Neuronal stem cell (in vitro differentiated cells): Measurements from ENCODE around the gene DRICH1.

ENCODE experiments used
- DNase-seq: peaks from one replicate; pipeline ENCODE4 v3.0.0-alpha.2; 2013; ENCODE audit warnings: low spot score
- H2AFZ ChIP-seq: one replicate; pipeline ENCODE4 v1.6.1; 2013; ENCODE audit warnings: mild to moderate bottlenecking, low read length, inconsistent platforms
- H2AK5ac ChIP-seq: 2 replicates; pipeline ENCODE4 v1.6.1; 2013; ENCODE audit warnings: low read depth, mild to moderate bottlenecking, inconsistent platforms, low read length, moderate library complexity, mixed read lengths
- H2BK120ac ChIP-seq: 2 replicates; pipeline ENCODE4 v1.6.1; 2013; ENCODE audit warnings: low read depth, mild to moderate bottlenecking, inconsistent platforms, low read length, moderate library complexity, mixed read lengths
- H2BK12ac ChIP-seq: one replicate; pipeline ENCODE4 v1.6.1; 2013; ENCODE audit warnings: low read length, inconsistent platforms
- H2BK15ac ChIP-seq: 2 replicates; pipeline ENCODE4 v1.6.1; 2013; ENCODE audit warnings: mild to moderate bottlenecking, low read length, inconsistent platforms, mixed read lengths
- H2BK5ac ChIP-seq: one replicate; pipeline ENCODE4 v1.6.1; 2013; ENCODE audit warnings: inconsistent platforms, mild to moderate bottlenecking, low read length, moderate library complexity
- H3K14ac ChIP-seq: one replicate; pipeline ENCODE4 v1.6.1; 2013; ENCODE audit warnings: low read length, inconsistent platforms
- H3K18ac ChIP-seq: 2 replicates; pipeline ENCODE4 v1.6.1; 2013; ENCODE audit warnings: low read length, inconsistent platforms
- H3K23ac ChIP-seq: 2 replicates; pipeline ENCODE4 v1.6.1; 2013; ENCODE audit warnings: low read depth, mild to moderate bottlenecking, mixed read lengths, low read length, inconsistent platforms; ENCODE audit not compliant: poor library complexity
- H3K27ac ChIP-seq: replicated peaks from 3 replicates; pipeline ENCODE4 v1.5.1; 2013; ENCODE audit warnings: low read length, inconsistent platforms
- H3K27me3 ChIP-seq, 3 experiments: 2 replicates each; pipeline ENCODE4 v1.6.1; 2013; ENCODE audit warnings: low read length in 3 of 3, mild to moderate bottlenecking in 2 of 3, inconsistent platforms in 1 of 3, low read depth in 1 of 3, mixed read lengths in 1 of 3, moderate library complexity in 1 of 3; ENCODE audit not compliant: control insufficient read depth in 3 of 3, insufficient read depth in 3 of 3
- H3K36me3 ChIP-seq, 2 donors: replicated peaks in 1 of 2; 2 replicates each; pipeline ENCODE4 v1.6.1; 2013; ENCODE audit warnings: low read length in 2 of 2; ENCODE audit not compliant: control insufficient read depth in 2 of 2, insufficient read depth in 2 of 2
- H3K4ac ChIP-seq: 2 replicates; pipeline ENCODE4 v1.6.1; 2013; ENCODE audit warnings: inconsistent platforms, mild to moderate bottlenecking, low read length, moderate library complexity
- H3K4me1 ChIP-seq, 2 donors: 1 replicate in 1 of 2; 2 replicates in 1 of 2; pipeline ENCODE4 v1.6.1; 2013; ENCODE audit warnings: low read length in 2 of 2, low read depth in 1 of 2; ENCODE audit not compliant: control insufficient read depth in 2 of 2, insufficient read depth in 1 of 2
- H3K4me2 ChIP-seq: one replicate; pipeline ENCODE4 v1.6.1; 2013; ENCODE audit warnings: mild to moderate bottlenecking, low read length, inconsistent platforms; ENCODE audit not compliant: insufficient read depth, poor library complexity, severe bottlenecking
- H3K4me3 ChIP-seq, 2 donors: 2 replicates each; pipeline ENCODE4 v1.5.1; 2013; ENCODE audit warnings: low read length in 2 of 2, mild to moderate bottlenecking in 2 of 2, inconsistent platforms in 1 of 2, moderate library complexity in 1 of 2
- H3K79me1 ChIP-seq: one replicate; pipeline ENCODE4 v1.6.1; 2013; ENCODE audit warnings: low read depth, mild to moderate bottlenecking, inconsistent platforms, low read length, moderate library complexity
- H3K9ac ChIP-seq: one replicate; pipeline ENCODE4 v1.6.1; 2013; ENCODE audit warnings: mild to moderate bottlenecking, low read depth, low read length, inconsistent platforms; ENCODE audit not compliant: poor library complexity
- H3K9me3 ChIP-seq, 2 donors: replicated peaks in 1 of 2; 2 replicates each; pipeline versions ENCODE3 to v1.6.1; 2013; ENCODE audit warnings: low read length in 2 of 2, mild to moderate bottlenecking in 2 of 2, inconsistent platforms in 1 of 2, low read depth in 1 of 2, mixed read lengths in 1 of 2, moderate library complexity in 1 of 2; ENCODE audit not compliant: control insufficient read depth in 2 of 2, insufficient read depth in 1 of 2
- H4K8ac ChIP-seq: one replicate; pipeline ENCODE4 v1.6.1; 2013; ENCODE audit warnings: low read depth, mild to moderate bottlenecking, inconsistent platforms, low read length, moderate library complexity
- H4K91ac ChIP-seq: one replicate; pipeline ENCODE4 v1.6.1; 2013; ENCODE audit warnings: low read length, low read depth, mild to moderate bottlenecking, inconsistent platforms; ENCODE audit not compliant: poor library complexity
- WGBS, 2 donors: extraction: QIAGEN DNeasy Blood & Tissue Kit; methylation state at CpG; one replicate each; pipeline ENCODE4 v1.1.7; 2013; ENCODE audit warnings: missing lambda C conversion rate in 2 of 2, mixed read lengths in 1 of 2; ENCODE audit not compliant: insufficient read length in 2 of 2, insufficient replicate concordance in 1 of 2; ENCODE audit errors: extremely low coverage in 2 of 2; 5-methylcytosine and 5-hydroxymethylcytosine counted together

Gene DRICH1

DNA sequence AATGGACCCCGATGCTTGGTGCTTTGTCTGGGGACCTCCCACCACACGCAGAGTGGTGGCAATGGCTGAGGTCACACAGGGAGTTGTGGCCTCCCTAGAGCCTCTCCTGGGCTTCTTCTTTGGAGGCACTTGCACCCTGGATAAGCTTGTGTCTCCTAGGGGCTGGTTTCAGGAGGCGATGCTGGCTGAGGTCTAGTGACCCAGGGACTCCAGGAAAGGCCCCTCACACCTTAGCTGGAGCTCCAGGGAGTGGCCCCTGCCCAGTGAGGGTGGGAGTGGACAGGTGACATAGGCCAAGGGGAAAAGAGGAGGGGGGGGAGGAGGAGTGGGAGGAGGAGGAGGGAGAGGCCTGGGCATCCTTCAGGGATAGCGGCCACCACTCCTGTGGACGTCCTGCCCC is 52.8 kb downstream of the DRICH1 start:
- Histone ChIP-seq H3K14ac (no peak overlapping the region), H3K4ac (no peak overlapping the region), H3K79me1 (peaks cover 2% of the 10 kb centered on the region), H3K27me3 (peaks cover 0 to 3% (median 3%) of the 10 kb centered on the region in 3 experiments), H2BK120ac (no peak overlapping the region), H3K23ac (no peak overlapping the region), H2AFZ (no peak overlapping the region), H3K27ac (no peak overlapping the region), H3K9me3 (no peaks in the 10 kb centered on the region), H4K91ac (no peak overlapping the region), H2AK5ac (peak overlapping the region; percentile 63), H3K9ac (no peak overlapping the region), H3K4me1 (no peaks in the 10 kb centered on the region), H2BK12ac (no peak overlapping the region), H3K4me2 (no peak overlapping the region), H3K4me3 (no peak overlapping the region), H3K18ac (no peak overlapping the region), H4K8ac (no peak overlapping the region), H3K36me3 (no peaks in the 10 kb centered on the region), H2BK15ac (no peak overlapping the region), H2BK5ac (no peak overlapping the region)
- no peak for DNase-seq
- no CpG with 5 or more reads among the region's 5 CpGs for WGBS, 2 donors

GRCh38 chr22:23578306-23578705 is 53.8 kb downstream of the DRICH1 start:
- H3K4ac ChIP-seq = no peak overlapping the region
- no peak overlapping the region for H3K14ac ChIP-seq
- H3K9ac ChIP-seq = no peak overlapping the region
- no peak overlapping the region for H3K4me3 ChIP-seq
- H3K36me3 ChIP-seq = no peaks in the 10 kb centered on the region
- H3K27ac ChIP-seq = no peak overlapping the region
- H4K91ac ChIP-seq = no peak overlapping the region
- no peak overlapping the region for H3K4me2 ChIP-seq
- peak overlapping the region; percentile 35 for H2AK5ac ChIP-seq
- no CpG with 5 or more reads among the region's 11 CpGs for WGBS, 2 donors
- no peak overlapping the region for H2BK15ac ChIP-seq
- H2AFZ ChIP-seq = no peak overlapping the region
- no peaks in the 10 kb centered on the region for H3K9me3 ChIP-seq
- no peak overlapping the region for H2BK120ac ChIP-seq
- H2BK5ac ChIP-seq = no peak overlapping the region
- H3K4me1 ChIP-seq = no peaks in the 10 kb centered on the region
- no peak overlapping the region for H3K18ac ChIP-seq
- no peak overlapping the region for H2BK12ac ChIP-seq
- DNase-seq = no peak
- no peak overlapping the region for H3K23ac ChIP-seq
- H3K79me1 ChIP-seq = peaks cover 2% of the 10 kb centered on the region
- peaks cover 0 to 3% (median 0%) of the 10 kb centered on the region in 3 experiments for H3K27me3 ChIP-seq
- no peak overlapping the region for H4K8ac ChIP-seq

- no peak for DNase-seq
- peaks cover 2% of the 10 kb centered on the region for H3K79me1 ChIP-seq
- no peak overlapping the region for H2BK15ac ChIP-seq
- H3K9ac ChIP-seq = no peak overlapping the region
- no peak overlapping the region for H3K27ac ChIP-seq
- H2BK5ac ChIP-seq = no peak overlapping the region
- no peak overlapping the region for H3K23ac ChIP-seq
- no peak overlapping the region for H2AFZ ChIP-seq
- H3K36me3 ChIP-seq = no peaks in the 10 kb centered on the region
- no peaks in the 10 kb centered on the region for H3K4me1 ChIP-seq
- H3K18ac ChIP-seq = no peak overlapping the region
- H3K14ac ChIP-seq = no peak overlapping the region
- no peak overlapping the region for H3K4me2 ChIP-seq
- H3K9me3 ChIP-seq = no peaks in the 10 kb centered on the region
- H2BK12ac ChIP-seq = no peak overlapping the region
- no peak overlapping the region for H3K4ac ChIP-seq
- WGBS, 2 donors = no CpG with 5 or more reads among the region's 5 CpGs
- H4K91ac ChIP-seq = no peak overlapping the region
- H3K4me3 ChIP-seq = no peak overlapping the region
- H2AK5ac ChIP-seq = no peak overlapping the region
- no peak overlapping the region for H2BK120ac ChIP-seq
- no peak overlapping the region for H4K8ac ChIP-seq
- peaks cover 0 to 3% (median 0%) of the 10 kb centered on the region in 3 experiments for H3K27me3 ChIP-seq
Measured at GRCh38 chr22:23576681-23577080, 55.4 kb downstream of the DRICH1 start.

- WGBS, 2 donors = no CpG with 5 or more reads among the region's 4 CpGs
- Histone ChIP-seq H2BK5ac (no peak overlapping the region), H3K79me1 (peaks cover 2% of the 10 kb centered on the region), H2AK5ac (peak overlapping the region; percentile 37), H3K23ac (no peak overlapping the region), H3K27ac (no peak overlapping the region), H4K91ac (no peak overlapping the region), H3K4me2 (no peak overlapping the region), H2BK120ac (no peak overlapping the region), H3K27me3 (peaks cover 0 to 3% (median 0%) of the 10 kb centered on the region in 3 experiments), H2BK12ac (no peak overlapping the region), H3K9me3 (no peaks in the 10 kb centered on the region), H2BK15ac (no peak overlapping the region), H4K8ac (no peak overlapping the region), H3K4me3 (no peak overlapping the region), H3K36me3 (no peaks in the 10 kb centered on the region), H3K4ac (no peak overlapping the region), H3K18ac (no peak overlapping the region), H3K14ac (no peak overlapping the region), H2AFZ (no peak overlapping the region), H3K4me1 (no peaks in the 10 kb centered on the region), H3K9ac (no peak overlapping the region)
- DNase-seq = no peak
Measured at GRCh38 chr22:23575601-23576000, 56.5 kb downstream of the DRICH1 start.
